HepG2 (cell line): ENCODE measurements around the gene UST. TPM values are rescaled to one million over a fixed set of nuclear protein-coding genes. Genes with fewer than 3 reads are reported as not detected.

Experiments
- ATAC-seq: fragments of 200-7000 bp; cut with Tn5 transposase; 3 replicates; pipeline ENCODE4 v1.9.1; 2020; ENCODE audit warnings: mild to moderate bottlenecking, moderate library complexity
- BruUV-seq: library from RNA; stranded (reverse); fragments of 400-500 nt; replicated peaks from 2 replicates; lab custom pipeline; 2021; lab: Mats Ljungman, UMichigan
- CTCF ChIA-PET: fragments of 300-600 bp; formaldehyde crosslinking; extraction: SDS; loops from one replicate; lab custom pipeline; 2021; ENCODE audit warnings: low total read pairs, inconsistent platforms, low intra/inter-chr PET ratio; lab: Yijun Ruan, JAX
- POLR2A ChIA-PET: fragments of 350-600 bp; sonication (Branson Sonifier 250); formaldehyde crosslinking; loops from one replicate; lab custom pipeline; 2020; ENCODE audit warnings: antibody characterized with exemption, inconsistent platforms; lab: Yijun Ruan, JAX
- DNase-seq: peaks from one replicate; pipeline ENCODE4 v3.0.0-alpha.2; 2015; ENCODE audit warnings: low spot score
- FAIRE-seq: peaks from 3 replicates; lab custom pipeline; 2011; peaks lifted over from hg19 to GRCh38; lab: Jason Lieb, UNC
- H2AFZ ChIP-seq: one replicate; pipeline ENCODE4 v1.6.1; 2011; ENCODE audit warnings: low read length, inconsistent platforms
- H3K27ac ChIP-seq: fragments of 300-600 bp; 3 replicates; pipeline ENCODE4 v1.8.0; 2011; ENCODE audit warnings: mixed run types, mild to moderate bottlenecking, mixed read lengths, low read length, inconsistent platforms; ENCODE audit not compliant: insufficient read depth; ENCODE audit errors: extremely low read length
- H3K27me3 ChIP-seq, 2 experiments: fragments of 200-600 bp in 1 of 2; 2 replicates in 1 of 2; 3 replicates in 1 of 2; pipeline versions ENCODE4 v1.6.0 to v1.8.0; 2011; ENCODE audit warnings: low read length in 2 of 2, mild to moderate bottlenecking in 2 of 2, moderate library complexity in 2 of 2, inconsistent platforms in 1 of 2; ENCODE audit not compliant: insufficient read depth in 2 of 2, control insufficient read depth in 1 of 2
- H3K36me3 ChIP-seq, 2 experiments: fragments of 200-600 bp in 1 of 2; replicated peaks in 1 of 2; 2 replicates in 1 of 2; 3 replicates in 1 of 2; pipeline versions ENCODE4 v1.5.1 to v1.8.0; 2011; ENCODE audit warnings: low read length in 2 of 2, inconsistent platforms in 1 of 2; ENCODE audit not compliant: insufficient read depth in 2 of 2, control insufficient read depth in 1 of 2
- H3K4me1 ChIP-seq: 2 replicates; pipeline ENCODE4 v1.5.1; 2012; ENCODE audit warnings: low read length, inconsistent platforms; ENCODE audit not compliant: insufficient read depth
- H3K4me2 ChIP-seq: 2 replicates; pipeline ENCODE4 v1.6.0; 2011; ENCODE audit warnings: low read depth, low read length, inconsistent platforms
- H3K4me3 ChIP-seq, 3 experiments: fragments of 200-600 bp in 1 of 3; sonication (generic), shearing (Covaris generic) in 1 of 3; replicated peaks in 1 of 3; 2 replicates each; pipeline ENCODE4 v1.5.1; 2011 to 2016; ENCODE audit warnings: low read length in 3 of 3, inconsistent platforms in 2 of 3, low read depth in 2 of 3, mild to moderate bottlenecking in 2 of 3, control low read depth in 1 of 3, mixed read lengths in 1 of 3; ENCODE audit not compliant: insufficient read depth in 1 of 3
- H3K79me2 ChIP-seq: one replicate; pipeline ENCODE4 v1.6.1; 2011; ENCODE audit warnings: low read length, inconsistent platforms; ENCODE audit not compliant: insufficient read depth
- H3K9ac ChIP-seq: 2 replicates; pipeline ENCODE4 v1.6.0; 2011; ENCODE audit warnings: mild to moderate bottlenecking, low read depth, low read length, inconsistent platforms; ENCODE audit not compliant: insufficient read depth
- H3K9me3 ChIP-seq: 2 replicates; pipeline ENCODE4 v1.5.1; 2012; ENCODE audit warnings: mild to moderate bottlenecking, low read length
- H4K20me1 ChIP-seq: 2 replicates; pipeline ENCODE4 v1.6.0; 2011; ENCODE audit warnings: inconsistent platforms, mild to moderate bottlenecking, low read length, moderate library complexity; ENCODE audit not compliant: insufficient read depth
- EEA1 ChIP-seq: sonication (generic); formaldehyde crosslinking; IDR thresholded peaks from 2 replicates; pipeline ENCODE4 v1.5.1; 2020; ENCODE audit warnings: mild to moderate bottlenecking, missing genetic modification reagents, borderline replicate concordance
- GABPB1 ChIP-seq: IDR thresholded peaks from 2 replicates; pipeline ENCODE4 v1.6.1; 2016; ENCODE audit warnings: mild to moderate bottlenecking, missing genetic modification reagents, moderate library complexity, missing compliant biosample characterization
- MXI1 ChIP-seq: IDR thresholded peaks from 3 replicates; pipeline ENCODE4 v1.6.1; 2012; ENCODE audit warnings: low read depth, low read length, inconsistent platforms, borderline replicate concordance
- PITX1 ChIP-seq: sonication (generic); formaldehyde crosslinking; IDR thresholded peaks from 2 replicates; pipeline ENCODE4 v1.5.1; 2020; ENCODE audit warnings: mild to moderate bottlenecking, missing genetic modification reagents
- POLR2G ChIP-seq: fragments of 200-400 bp; formaldehyde crosslinking; IDR thresholded peaks from 2 replicates; pipeline ENCODE4 v1.6.1; 2018; ENCODE audit warnings: mild to moderate bottlenecking, low read depth, low read length, moderate library complexity
- SRY ChIP-seq: sonication (generic); formaldehyde crosslinking; IDR thresholded peaks from 2 replicates; pipeline ENCODE4 v1.8.0; 2022; ENCODE audit warnings: mild to moderate bottlenecking, missing genetic modification reagents
- WIZ ChIP-seq: sonication (generic); formaldehyde crosslinking; IDR thresholded peaks from 2 replicates; pipeline ENCODE4 v1.5.1; 2020; ENCODE audit warnings: mild to moderate bottlenecking, missing genetic modification reagents
- ZNF10 ChIP-seq: sonication (generic); formaldehyde crosslinking; IDR thresholded peaks from 2 replicates; pipeline ENCODE4 v1.4.0; 2020; ENCODE audit warnings: mild to moderate bottlenecking, low read depth, missing genetic modification reagents, borderline replicate concordance
- ZNF839 ChIP-seq: sonication (generic); formaldehyde crosslinking; IDR thresholded peaks from 2 replicates; pipeline ENCODE4 v1.4.0; 2020; ENCODE audit warnings: missing genetic modification reagents, mild to moderate bottlenecking, borderline replicate concordance
- WGBS: methylation state at CpG from one replicate; pipeline ENCODE4 v1.1.6; 2017; ENCODE audit warnings: low lambda C conversion rate; 5-methylcytosine and 5-hydroxymethylcytosine counted together
- in situ Hi-C: cut with HindIII; loops from 2 replicates; pipeline ENCODE4 v1.10.0; 2017; ENCODE audit warnings: low pct_unique_long_range_greater_than_20kb; ENCODE audit not compliant: extremely low pct_ligation_motif_present
- intact Hi-C: fragments of 100-400 bp; cut with micrococcal nuclease; formaldehyde crosslinking; loops from one replicate; pipeline ENCODE4 v1.10.0; 2022; ENCODE audit not compliant: unreplicated experiment
- polyA plus RNA-seq, 8 experiments: library from polyadenylated mRNA; depleted of rRNA in 3 of 8; stranded (reverse) in 7 of 8; unstranded in 1 of 8; fragments of >200 nt; fragmentation: Illumina TruSeq in 4 of 8; extraction: Trizol in 4 of 8; gene quantifications; 2 replicates each; pipeline versions ENCODE4 v1.2.1 to v1.2.3, GENCODE V29; 2011 to 2016; ENCODE audit warnings: low read depth in 4 of 8, missing spikeins in 1 of 8, mixed read lengths in 1 of 8; ENCODE audit not compliant: insufficient read depth in 1 of 8
- total RNA-seq, 5 experiments: library from RNA; depleted of rRNA; stranded (reverse); fragments of >200 nt; fragmentation: Illumina TruSeq; extraction: Trizol; gene quantifications; 2 replicates each; pipeline ENCODE4 v1.2.3, GENCODE V29; 2016; ENCODE audit warnings: low read depth in 1 of 5
- TF ChIP-seq, protein P1 (sequence below): IDR thresholded peaks from 2 replicates; pipeline ENCODE4 v1.6.1; 2016; ENCODE audit warnings: missing compliant biosample characterization, missing genetic modification reagents, borderline replicate concordance
- TF ChIP-seq, protein P2 (sequence below): sonication (generic); formaldehyde crosslinking; IDR thresholded peaks from 2 replicates; pipeline ENCODE4 v1.4.0; 2020; ENCODE audit warnings: missing genetic modification reagents
- TF ChIP-seq, protein P3 (sequence below): sonication (generic); formaldehyde crosslinking; conservative IDR thresholded peaks from 2 replicates; pipeline ENCODE4 v1.8.0; 2022; ENCODE audit warnings: low read depth, missing genetic modification reagents
- TF ChIP-seq, protein P4 (sequence below): sonication (generic); formaldehyde crosslinking; IDR thresholded peaks from 2 replicates; pipeline ENCODE4 v1.9.0; 2021; ENCODE audit warnings: missing genetic modification reagents, mild to moderate bottlenecking, borderline replicate concordance
- TF ChIP-seq, protein P5 (sequence below): sonication (generic); formaldehyde crosslinking; IDR thresholded peaks from 2 replicates; pipeline ENCODE4 v1.5.0; 2020; ENCODE audit warnings: missing genetic modification reagents

The UST gene
- total and polyA plus RNA-seq, 2 of the 13 experiments (the other 11 are each of a cell fraction or from before 2014, with no cell fraction given) = 0.27 TPM; not detected in 1

DNA sequence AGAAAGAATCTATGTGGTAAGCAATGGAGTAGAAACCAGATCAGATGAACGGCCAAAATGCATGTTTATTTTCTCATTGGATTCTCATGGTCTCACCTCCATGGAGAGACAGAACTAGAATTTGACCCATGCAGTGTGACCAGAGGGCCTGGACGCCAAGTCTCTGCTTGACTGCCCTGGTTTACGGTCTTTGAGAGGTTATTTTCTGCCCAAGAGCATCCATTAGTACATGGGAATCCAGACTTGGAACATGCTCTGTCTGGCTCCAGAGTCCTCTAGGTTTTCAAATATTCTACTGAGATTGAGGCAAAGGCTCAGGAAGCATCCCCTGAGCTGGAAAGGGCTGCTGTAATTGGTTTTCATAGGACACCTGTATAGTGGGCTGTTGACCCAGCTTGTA lies 45.5 kb upstream of the UST start (continued):
- TF ChIP-seq MXI1 (no peak), PITX1 (CRISPR knock-in tag) (no peak), GABPB1 (CRISPR knock-in tag) (no peak), ZNF839 (no peak), ZNF10 (CRISPR knock-in tag) (no peak)
- TF ChIP-seq, protein P1, sequence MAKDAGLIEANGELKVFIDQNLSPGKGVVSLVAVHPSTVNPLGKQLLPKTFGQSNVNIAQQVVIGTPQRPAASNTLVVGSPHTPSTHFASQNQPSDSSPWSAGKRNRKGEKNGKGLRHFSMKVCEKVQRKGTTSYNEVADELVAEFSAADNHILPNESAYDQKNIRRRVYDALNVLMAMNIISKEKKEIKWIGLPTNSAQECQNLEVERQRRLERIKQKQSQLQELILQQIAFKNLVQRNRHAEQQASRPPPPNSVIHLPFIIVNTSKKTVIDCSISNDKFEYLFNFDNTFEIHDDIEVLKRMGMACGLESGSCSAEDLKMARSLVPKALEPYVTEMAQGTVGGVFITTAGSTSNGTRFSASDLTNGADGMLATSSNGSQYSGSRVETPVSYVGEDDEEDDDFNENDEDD (CRISPR knock-in tag) = no peak
- TF ChIP-seq, protein P2, sequence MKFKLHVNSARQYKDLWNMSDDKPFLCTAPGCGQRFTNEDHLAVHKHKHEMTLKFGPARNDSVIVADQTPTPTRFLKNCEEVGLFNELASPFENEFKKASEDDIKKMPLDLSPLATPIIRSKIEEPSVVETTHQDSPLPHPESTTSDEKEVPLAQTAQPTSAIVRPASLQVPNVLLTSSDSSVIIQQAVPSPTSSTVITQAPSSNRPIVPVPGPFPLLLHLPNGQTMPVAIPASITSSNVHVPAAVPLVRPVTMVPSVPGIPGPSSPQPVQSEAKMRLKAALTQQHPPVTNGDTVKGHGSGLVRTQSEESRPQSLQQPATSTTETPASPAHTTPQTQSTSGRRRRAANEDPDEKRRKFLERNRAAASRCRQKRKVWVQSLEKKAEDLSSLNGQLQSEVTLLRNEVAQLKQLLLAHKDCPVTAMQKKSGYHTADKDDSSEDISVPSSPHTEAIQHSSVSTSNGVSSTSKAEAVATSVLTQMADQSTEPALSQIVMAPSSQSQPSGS (CRISPR knock-in tag) = no peak
- TF ChIP-seq, protein P3, sequence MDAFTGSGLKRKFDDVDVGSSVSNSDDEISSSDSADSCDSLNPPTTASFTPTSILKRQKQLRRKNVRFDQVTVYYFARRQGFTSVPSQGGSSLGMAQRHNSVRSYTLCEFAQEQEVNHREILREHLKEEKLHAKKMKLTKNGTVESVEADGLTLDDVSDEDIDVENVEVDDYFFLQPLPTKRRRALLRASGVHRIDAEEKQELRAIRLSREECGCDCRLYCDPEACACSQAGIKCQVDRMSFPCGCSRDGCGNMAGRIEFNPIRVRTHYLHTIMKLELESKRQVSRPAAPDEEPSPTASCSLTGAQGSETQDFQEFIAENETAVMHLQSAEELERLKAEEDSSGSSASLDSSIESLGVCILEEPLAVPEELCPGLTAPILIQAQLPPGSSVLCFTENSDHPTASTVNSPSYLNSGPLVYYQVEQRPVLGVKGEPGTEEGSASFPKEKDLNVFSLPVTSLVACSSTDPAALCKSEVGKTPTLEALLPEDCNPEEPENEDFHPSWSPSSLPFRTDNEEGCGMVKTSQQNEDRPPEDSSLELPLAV (CRISPR knock-in tag) = no peak

DNA sequence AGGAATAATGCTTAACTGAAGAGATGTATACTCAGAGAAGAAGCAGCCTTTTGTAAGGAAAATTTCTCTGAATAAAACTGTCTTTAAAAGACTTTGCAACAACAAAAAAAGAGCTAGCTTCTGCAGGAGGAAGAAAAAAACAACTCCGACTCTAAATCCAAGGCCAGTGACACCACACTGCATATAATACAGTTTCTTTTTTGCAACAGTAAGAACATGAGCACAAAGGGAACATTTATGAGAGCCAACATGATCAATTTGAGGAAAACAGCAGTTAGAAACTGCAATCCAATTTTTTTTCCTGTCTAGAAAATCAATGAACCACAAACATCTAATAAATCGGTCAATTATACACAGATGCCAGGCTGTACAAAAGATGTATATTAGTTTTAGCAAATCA lies 42.9 kb upstream of the UST start:
- ChIA-PET CTCF (no interaction called here), POLR2A (no interaction called here)
- Histone ChIP-seq H3K36me3 (no peaks in the 10 kb centered on the region), H3K79me2 (no peaks in the 10 kb centered on the region), H4K20me1 (no peaks in the 10 kb centered on the region), H3K9ac (no peak overlapping the region), H3K4me2 (no peak overlapping the region), H3K9me3 (no peaks in the 10 kb centered on the region), H3K27ac (no peak overlapping the region), H3K4me1 (no peaks in the 10 kb centered on the region), H3K27me3 (no peaks in the 10 kb centered on the region; a peak in 1 of 5 replicates), H3K4me3 (no peak overlapping the region), H2AFZ (no peak overlapping the region)
- ATAC-seq = no peak
- no peak for DNase-seq
- intact Hi-C loops (no loop called here), in situ Hi-C loops (no loop called here)
- no peak for FAIRE-seq
- no TSS peak for BruUV-seq
- WGBS = 0% methylated on average over 2 of the region's 2 CpGs
- TF ChIP-seq WIZ (CRISPR knock-in tag) (no peak), SRY (CRISPR knock-in tag) (no peak), POLR2G (no peak), EEA1 (CRISPR knock-in tag) (no peak)
- TF ChIP-seq, protein P4, sequence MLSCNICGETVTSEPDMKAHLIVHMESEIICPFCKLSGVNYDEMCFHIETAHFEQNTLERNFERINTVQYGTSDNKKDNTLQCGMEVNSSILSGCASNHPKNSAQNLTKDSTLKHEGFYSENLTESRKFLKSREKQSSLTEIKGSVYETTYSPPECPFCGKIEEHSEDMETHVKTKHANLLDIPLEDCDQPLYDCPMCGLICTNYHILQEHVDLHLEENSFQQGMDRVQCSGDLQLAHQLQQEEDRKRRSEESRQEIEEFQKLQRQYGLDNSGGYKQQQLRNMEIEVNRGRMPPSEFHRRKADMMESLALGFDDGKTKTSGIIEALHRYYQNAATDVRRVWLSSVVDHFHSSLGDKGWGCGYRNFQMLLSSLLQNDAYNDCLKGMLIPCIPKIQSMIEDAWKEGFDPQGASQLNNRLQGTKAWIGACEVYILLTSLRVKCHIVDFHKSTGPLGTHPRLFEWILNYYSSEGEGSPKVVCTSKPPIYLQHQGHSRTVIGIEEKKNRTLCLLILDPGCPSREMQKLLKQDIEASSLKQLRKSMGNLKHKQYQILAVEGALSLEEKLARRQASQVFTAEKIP = no peak
- TF ChIP-seq, protein P5, sequence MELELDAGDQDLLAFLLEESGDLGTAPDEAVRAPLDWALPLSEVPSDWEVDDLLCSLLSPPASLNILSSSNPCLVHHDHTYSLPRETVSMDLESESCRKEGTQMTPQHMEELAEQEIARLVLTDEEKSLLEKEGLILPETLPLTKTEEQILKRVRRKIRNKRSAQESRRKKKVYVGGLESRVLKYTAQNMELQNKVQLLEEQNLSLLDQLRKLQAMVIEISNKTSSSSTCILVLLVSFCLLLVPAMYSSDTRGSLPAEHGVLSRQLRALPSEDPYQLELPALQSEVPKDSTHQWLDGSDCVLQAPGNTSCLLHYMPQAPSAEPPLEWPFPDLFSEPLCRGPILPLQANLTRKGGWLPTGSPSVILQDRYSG (CRISPR knock-in tag) = no peak
